Caco-2 (cell line): ENCODE data around the gene RASGRP1. TPM values are rescaled to one million over a fixed set of nuclear protein-coding genes. Genes with fewer than 3 reads are reported as not detected.

ENCODE experiments used
- BruUV-seq: library from RNA; stranded (reverse); fragments of 400-500 nt; replicated peaks from 2 replicates; lab custom pipeline; 2021; lab: Mats Ljungman, UMichigan
- CTCF ChIA-PET: fragments of 300-600 bp; sonication (Branson Sonifier 250); formaldehyde crosslinking; loops from one replicate; lab custom pipeline; 2022; ENCODE audit warnings: antibody characterized with exemption; lab: Charles Lee
- POLR2A ChIA-PET: fragments of 300-600 bp; sonication (Branson Sonifier 250); formaldehyde crosslinking; loops from one replicate; lab custom pipeline; 2022; ENCODE audit warnings: antibody characterized with exemption; lab: Charles Lee
- DNase-seq, 2 experiments: peaks; one replicate each; pipeline versions ENCODE4 v3.0.0 to v3.0.0-alpha.2; 2020 to 2022
- H3K27me3 ChIP-seq: replicated peaks from 2 replicates; pipeline ENCODE4 v1.6.0; 2011; ENCODE audit warnings: low read length; ENCODE audit not compliant: control insufficient read depth, insufficient read depth
- H3K36me3 ChIP-seq: 2 replicates; pipeline ENCODE4 v1.5.1; 2011; ENCODE audit warnings: low read length; ENCODE audit not compliant: control insufficient read depth, insufficient read depth
- H3K4me1 ChIP-seq: fragments of 250-450 bp; sonication (Bioruptor Pico); 2 replicates; pipeline ENCODE4 v1.5.1; 2020; ENCODE audit warnings: mild to moderate bottlenecking
- H3K4me3 ChIP-seq: 2 replicates; pipeline ENCODE4 v1.5.1; 2011; ENCODE audit warnings: low read depth, mild to moderate bottlenecking, control low read depth, low read length
- H3K9me3 ChIP-seq: fragments of 250-450 bp; sonication (Bioruptor Pico); 2 replicates; pipeline ENCODE4 v1.5.1; 2020; ENCODE audit warnings: mild to moderate bottlenecking, moderate library complexity
- H3K27ac Mint-ChIP-seq: one replicate; pipeline ENCODE4 v1.8.0; 2022; ENCODE audit warnings: mixed read lengths; ENCODE audit not compliant: unreplicated experiment
- H3K27me3 Mint-ChIP-seq: one replicate; pipeline ENCODE4 v1.8.0; 2022; ENCODE audit warnings: mixed read lengths; ENCODE audit not compliant: insufficient read depth, unreplicated experiment
- H3K36me3 Mint-ChIP-seq: one replicate; pipeline ENCODE4 v1.8.0; 2022; ENCODE audit warnings: mild to moderate bottlenecking, mixed read lengths; ENCODE audit not compliant: insufficient read depth, unreplicated experiment
- H3K4me1 Mint-ChIP-seq: one replicate; pipeline ENCODE4 v1.8.0; 2022; ENCODE audit warnings: low read depth, mixed read lengths; ENCODE audit not compliant: unreplicated experiment
- H3K4me3 Mint-ChIP-seq: one replicate; pipeline ENCODE4 v1.8.0; 2022; ENCODE audit warnings: mild to moderate bottlenecking, moderate library complexity, mixed read lengths; ENCODE audit not compliant: unreplicated experiment
- H3K9me3 Mint-ChIP-seq: one replicate; pipeline ENCODE4 v1.8.0; 2022; ENCODE audit warnings: mixed read lengths; ENCODE audit not compliant: unreplicated experiment
- intact Hi-C: fragments of 100-400 bp; cut with micrococcal nuclease; formaldehyde crosslinking; loops from one replicate; pipeline ENCODE4 v1.10.0; 2022; ENCODE audit not compliant: unreplicated experiment
- total RNA-seq: library from RNA; stranded (reverse); gene quantifications from 2 replicates; pipeline ENCODE4 v1.2.3, GENCODE V29; 2022
- TF ChIP-seq, protein P1 (sequence below), 2 experiments: fragments of 200-600 bp in 1 of 2; IDR thresholded peaks; 1 replicate in 1 of 2; 2 replicates in 1 of 2; pipeline versions ENCODE4 v1.5.1 to v1.8.0; 2011 to 2022; ENCODE audit warnings: antibody characterized with exemption in 1 of 2, control low read depth in 1 of 2, inconsistent platforms in 1 of 2, low read depth in 1 of 2, low read length in 1 of 2, mild to moderate bottlenecking in 1 of 2, moderate library complexity in 1 of 2; ENCODE audit not compliant: insufficient read depth in 1 of 2, severe bottlenecking in 1 of 2, unreplicated experiment in 1 of 2

The RASGRP1 gene
- total RNA-seq, 1 experiment from 2014 or later: 7.3 TPM

DNA sequence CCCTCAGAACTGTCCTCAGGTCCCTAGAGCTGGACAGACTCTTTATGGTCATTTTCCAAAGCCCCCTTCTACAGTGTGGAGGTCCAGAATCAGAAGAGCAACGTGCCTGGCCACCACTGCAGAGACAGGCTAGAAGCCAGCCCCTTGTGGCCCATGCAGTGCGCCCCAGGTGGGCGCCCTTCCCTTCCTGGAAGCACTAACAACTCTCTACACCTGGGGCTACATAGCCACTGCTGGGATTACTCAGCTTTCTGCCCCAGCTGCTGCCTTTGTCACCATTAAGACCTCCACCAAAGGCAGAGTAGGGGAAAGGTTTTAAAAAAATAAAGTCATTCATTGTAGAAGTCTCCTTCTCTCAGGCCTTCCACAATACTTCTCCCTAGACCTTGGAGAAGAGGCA, 2.3 kb downstream of the RASGRP1 start:
- no peak for DNase-seq
- POLR2A ChIA-PET: no interaction called here
- Mint-ChIP-seq H3K27me3 (peaks cover 2% of the 10 kb centered on the region), H3K27ac (no peak overlapping the region), H3K4me1 (no peaks in the 10 kb centered on the region), H3K36me3 (no peaks in the 10 kb centered on the region), H3K4me3 (no peak overlapping the region), H3K9me3 (no peaks in the 10 kb centered on the region)
- Histone ChIP-seq H3K9me3 (no peaks in the 10 kb centered on the region), H3K27me3 (no peaks in the 10 kb centered on the region), H3K4me1 (no peaks in the 10 kb centered on the region), H3K36me3 (no peaks in the 10 kb centered on the region), H3K4me3 (no peak overlapping the region)
- TF ChIP-seq, protein P1, sequence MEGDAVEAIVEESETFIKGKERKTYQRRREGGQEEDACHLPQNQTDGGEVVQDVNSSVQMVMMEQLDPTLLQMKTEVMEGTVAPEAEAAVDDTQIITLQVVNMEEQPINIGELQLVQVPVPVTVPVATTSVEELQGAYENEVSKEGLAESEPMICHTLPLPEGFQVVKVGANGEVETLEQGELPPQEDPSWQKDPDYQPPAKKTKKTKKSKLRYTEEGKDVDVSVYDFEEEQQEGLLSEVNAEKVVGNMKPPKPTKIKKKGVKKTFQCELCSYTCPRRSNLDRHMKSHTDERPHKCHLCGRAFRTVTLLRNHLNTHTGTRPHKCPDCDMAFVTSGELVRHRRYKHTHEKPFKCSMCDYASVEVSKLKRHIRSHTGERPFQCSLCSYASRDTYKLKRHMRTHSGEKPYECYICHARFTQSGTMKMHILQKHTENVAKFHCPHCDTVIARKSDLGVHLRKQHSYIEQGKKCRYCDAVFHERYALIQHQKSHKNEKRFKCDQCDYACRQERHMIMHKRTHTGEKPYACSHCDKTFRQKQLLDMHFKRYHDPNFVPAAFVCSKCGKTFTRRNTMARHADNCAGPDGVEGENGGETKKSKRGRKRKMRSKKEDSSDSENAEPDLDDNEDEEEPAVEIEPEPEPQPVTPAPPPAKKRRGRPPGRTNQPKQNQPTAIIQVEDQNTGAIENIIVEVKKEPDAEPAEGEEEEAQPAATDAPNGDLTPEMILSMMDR (IDR thresholded peaks at IDR 0.05; ENCODE audit: insufficient read depth in 1 of 2, low read depth in 1 of 2, low read length in 1 of 2, severe bottlenecking in 1 of 2, unreplicated experiment in 1 of 2): no peak
- CTCF ChIA-PET: no interaction called here
- no TSS peak for BruUV-seq
- intact Hi-C loops: loop anchor here (2.0 kb wide), 1 partner anchor 67 kb away; no protein-coding TSS in a partner anchor

DNA sequence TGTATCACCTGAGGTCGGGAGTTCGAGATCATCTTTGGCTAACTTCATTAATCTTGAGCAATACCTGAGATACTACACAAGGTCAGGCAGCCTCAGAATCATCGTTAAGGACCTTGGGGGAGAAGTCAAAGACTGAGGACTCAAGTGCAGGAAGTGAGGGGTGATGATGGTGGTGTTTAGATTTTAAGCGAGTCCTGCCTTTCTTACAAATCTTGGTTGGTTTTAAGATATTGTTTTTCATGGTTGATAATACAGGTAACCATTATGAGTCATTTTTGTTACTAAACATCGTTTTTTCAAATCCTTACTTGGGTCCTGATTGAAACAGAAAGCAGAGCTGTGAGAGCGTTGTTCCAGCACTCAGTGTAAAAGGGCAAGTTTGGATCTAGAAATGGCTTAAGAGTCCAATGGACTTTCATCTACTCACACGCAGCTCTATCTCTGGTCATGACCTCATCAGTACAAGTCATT, 4.1 kb downstream of the RASGRP1 start:
- BruUV-seq: no TSS peak
- H3K4me3 Mint-ChIP-seq: no peak overlapping the region
- H3K36me3 Mint-ChIP-seq: no peaks in the 10 kb centered on the region
- no peaks in the 10 kb centered on the region for H3K36me3 ChIP-seq
- H3K4me3 ChIP-seq: no peak overlapping the region
- no peaks in the 10 kb centered on the region for H3K9me3 Mint-ChIP-seq
- TF ChIP-seq, protein P1 (IDR thresholded peaks at IDR 0.05; ENCODE audit: insufficient read depth in 1 of 2, low read depth in 1 of 2, low read length in 1 of 2, severe bottlenecking in 1 of 2, unreplicated experiment in 1 of 2): no peak
- H3K4me1 ChIP-seq: peaks cover 5% of the 10 kb centered on the region; the same call in 1 of the 2 replicates
- ChIA-PET POLR2A (no interaction called here), CTCF (no interaction called here)
- DNase-seq: no peak
- no peaks in the 10 kb centered on the region for H3K27me3 ChIP-seq
- peaks cover 5% of the 10 kb centered on the region for H3K4me1 Mint-ChIP-seq
- intact Hi-C loops: no loop called here
- H3K27ac Mint-ChIP-seq: no peak overlapping the region
- peaks cover 2% of the 10 kb centered on the region for H3K27me3 Mint-ChIP-seq
- H3K9me3 ChIP-seq: no peaks in the 10 kb centered on the region; the same call in 1 of the 2 replicates

DNA sequence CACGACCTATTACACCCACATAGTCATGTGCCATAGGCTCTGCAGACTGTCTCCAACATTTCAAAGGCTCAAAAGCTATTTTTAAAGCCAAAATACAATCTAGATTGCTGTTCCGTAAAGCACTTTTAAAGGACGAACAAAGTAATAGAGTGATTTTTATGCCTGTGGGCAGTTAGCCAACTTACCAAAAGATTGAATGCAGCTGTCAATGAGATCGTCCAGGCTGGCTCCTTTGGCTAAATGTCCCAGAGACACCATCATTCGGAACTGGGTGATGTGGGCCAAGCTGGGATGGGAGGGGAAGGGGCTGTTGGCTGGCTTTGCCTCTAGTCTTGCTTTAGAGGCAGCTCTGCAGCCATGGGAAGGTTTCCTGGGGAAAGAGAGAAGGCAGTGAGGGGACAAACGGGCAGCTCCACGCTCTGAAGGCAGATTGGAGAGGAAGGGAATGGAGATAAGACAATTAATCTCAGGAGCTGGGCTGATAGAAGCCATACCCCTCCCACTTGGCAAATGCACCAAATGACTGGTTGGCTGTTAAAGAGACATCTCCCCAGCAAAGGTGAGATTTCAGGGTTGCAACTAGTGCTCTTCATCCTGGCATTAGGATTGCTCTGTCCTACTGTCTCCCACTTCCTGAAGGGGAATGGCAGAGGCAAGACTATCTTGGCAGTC, 4.8 kb downstream of the RASGRP1 start:
- POLR2A ChIA-PET: no interaction called here
- Histone ChIP-seq H3K4me1 (peaks cover 5% of the 10 kb centered on the region; the same call in 1 of the 2 replicates), H3K36me3 (no peaks in the 10 kb centered on the region), H3K27me3 (no peaks in the 10 kb centered on the region), H3K4me3 (no peak overlapping the region), H3K9me3 (no peaks in the 10 kb centered on the region; the same call in 1 of the 2 replicates)
- TF ChIP-seq, protein P1 (IDR thresholded peaks at IDR 0.05; ENCODE audit: insufficient read depth in 1 of 2, low read depth in 1 of 2, low read length in 1 of 2, severe bottlenecking in 1 of 2, unreplicated experiment in 1 of 2): no peak
- intact Hi-C loops: no loop called here
- Mint-ChIP-seq H3K4me1 (peaks cover 7% of the 10 kb centered on the region), H3K27me3 (peaks cover 2% of the 10 kb centered on the region), H3K27ac (no peak overlapping the region), H3K4me3 (no peak overlapping the region), H3K9me3 (no peaks in the 10 kb centered on the region), H3K36me3 (no peaks in the 10 kb centered on the region)
- no TSS peak for BruUV-seq
- CTCF ChIA-PET: no interaction called here
- no peak for DNase-seq
